ENCODE data around the gene GRHL1.

DNA sequence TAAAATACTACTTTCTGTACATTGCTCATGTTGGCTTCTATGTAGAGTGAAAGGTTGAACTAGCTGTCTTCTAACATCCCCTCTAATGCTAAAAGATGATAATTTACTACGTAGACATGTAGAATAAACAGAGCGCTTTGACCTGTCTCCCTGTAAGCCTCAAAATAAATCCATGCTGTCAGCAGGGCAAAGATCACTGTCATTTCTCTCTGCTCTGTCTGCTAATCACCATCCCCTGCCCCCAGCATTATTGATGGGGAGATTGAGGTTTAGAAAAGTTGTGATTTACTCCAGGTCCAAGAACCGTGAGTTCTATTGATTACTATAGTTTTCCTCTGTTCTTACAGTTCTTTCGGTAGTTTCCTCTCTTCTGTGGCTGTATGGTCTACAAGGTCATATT, 39.0 kb upstream of the GRHL1 start:
- TF ChIP-seq, protein P1, sequence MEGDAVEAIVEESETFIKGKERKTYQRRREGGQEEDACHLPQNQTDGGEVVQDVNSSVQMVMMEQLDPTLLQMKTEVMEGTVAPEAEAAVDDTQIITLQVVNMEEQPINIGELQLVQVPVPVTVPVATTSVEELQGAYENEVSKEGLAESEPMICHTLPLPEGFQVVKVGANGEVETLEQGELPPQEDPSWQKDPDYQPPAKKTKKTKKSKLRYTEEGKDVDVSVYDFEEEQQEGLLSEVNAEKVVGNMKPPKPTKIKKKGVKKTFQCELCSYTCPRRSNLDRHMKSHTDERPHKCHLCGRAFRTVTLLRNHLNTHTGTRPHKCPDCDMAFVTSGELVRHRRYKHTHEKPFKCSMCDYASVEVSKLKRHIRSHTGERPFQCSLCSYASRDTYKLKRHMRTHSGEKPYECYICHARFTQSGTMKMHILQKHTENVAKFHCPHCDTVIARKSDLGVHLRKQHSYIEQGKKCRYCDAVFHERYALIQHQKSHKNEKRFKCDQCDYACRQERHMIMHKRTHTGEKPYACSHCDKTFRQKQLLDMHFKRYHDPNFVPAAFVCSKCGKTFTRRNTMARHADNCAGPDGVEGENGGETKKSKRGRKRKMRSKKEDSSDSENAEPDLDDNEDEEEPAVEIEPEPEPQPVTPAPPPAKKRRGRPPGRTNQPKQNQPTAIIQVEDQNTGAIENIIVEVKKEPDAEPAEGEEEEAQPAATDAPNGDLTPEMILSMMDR (conservative IDR thresholded peaks at IDR 0.05 in 1 of 2, IDR thresholded peaks at IDR 0.05 in 1 of 2; ENCODE audit: extremely low read depth in 1 of 2, insufficient read depth in 1 of 2, low read depth in 1 of 2, low read length in 2 of 2), result no peak
- TF ChIP-seq EZH2 (IDR thresholded peaks at IDR 0.05; ENCODE audit: borderline replicate concordance, low read length), result no peak

Measured in mammary epithelial cell (primary cell).